Right atrium auricular region (tissue), 2 donors: Measurements from ENCODE around the gene LANCL1. TPM values are rescaled to one million over a fixed set of nuclear protein-coding genes. Genes with fewer than 3 reads are reported as not detected.
"Not testable (repeated sequence)": the region's sequence is repeated elsewhere in the genome, so short reads cannot be mapped to it uniquely, and the experiment has no call there.

Source experiments
- DNase-seq: peaks from one replicate; pipeline ENCODE4 v3.0.0-alpha.2; 2019; ENCODE audit warnings: low spot score
- H3K27ac ChIP-seq, 2 donors: fragments of 200-600 bp; sonication (generic); 1 replicate in 1 of 2; 2 replicates in 1 of 2; pipeline ENCODE4 v1.5.1; 2016 to 2019
- H3K27me3 ChIP-seq, 2 donors: fragments of 200-600 bp; sonication (generic); one replicate each; pipeline versions ENCODE4 v1.5.1 to v1.6.0; 2017 to 2019
- H3K36me3 ChIP-seq: fragments of 200-600 bp; sonication (generic); one replicate; pipeline ENCODE4 v1.5.1; 2016
- H3K4me1 ChIP-seq, 2 donors: fragments of 200-600 bp; sonication (generic); one replicate each; pipeline versions ENCODE4 v1.5.1 to v1.6.0; 2017 to 2019
- H3K4me3 ChIP-seq, 2 donors: fragments of 200-600 bp; sonication (generic); 1 replicate in 1 of 2; 2 replicates in 1 of 2; pipeline ENCODE4 v1.5.1; 2017 to 2019; ENCODE audit warnings: mild to moderate bottlenecking in 1 of 2, moderate library complexity in 1 of 2
- H3K9me3 ChIP-seq, 2 donors: fragments of 200-600 bp; sonication (generic); one replicate each; pipeline ENCODE4 v1.5.1; 2019
- CTCF ChIP-seq, 2 donors: fragments of 200-600 bp; sonication (generic); IDR thresholded peaks; one replicate each; pipeline ENCODE4 v1.5.1; 2019; ENCODE audit warnings: antibody characterized with exemption in 2 of 2
- total RNA-seq, 2 donors: library from RNA; depleted of rRNA; stranded (reverse); fragments of >200 nt; gene quantifications; one replicate each; pipeline ENCODE4 v1.1.0, GENCODE V29; 2016

The LANCL1 gene
- total RNA-seq, 2 donors from 2014 or later, result 27.4 to 43.2 TPM

- no peak for TF ChIP-seq CTCF (IDR thresholded peaks at IDR 0.05)
- no peak overlapping the region for H3K4me3 ChIP-seq
- H3K9me3 ChIP-seq, result no peaks in the 10 kb centered on the region
- H3K4me1 ChIP-seq, result no peaks in the 10 kb centered on the region
- DNase-seq, result no peak
- no peaks in the 10 kb centered on the region for H3K27me3 ChIP-seq
- H3K27ac ChIP-seq, result no peak overlapping the region
- peaks cover 25% of the 10 kb centered on the region for H3K36me3 ChIP-seq
These were observed 18.2 kb downstream of the LANCL1 start for GRCh38 chr2:210458395-210458794.

- Histone ChIP-seq H3K4me1 (no peaks in the 10 kb centered on the region), H3K4me3 (no peak overlapping the region), H3K9me3 (no peaks in the 10 kb centered on the region), H3K36me3 (peaks cover 32% of the 10 kb centered on the region), H3K27ac (no peak overlapping the region), H3K27me3 (no peaks in the 10 kb centered on the region)
- TF ChIP-seq CTCF (IDR thresholded peaks at IDR 0.05), result no peak
- DNase-seq, result no peak
These were observed 20.0 kb downstream of the LANCL1 start for GRCh38 chr2:210456571-210456970.

- peaks cover 0 to 10% of the 10 kb centered on the region in 2 donors for H3K9me3 ChIP-seq
- H3K4me1 ChIP-seq, result no peaks in the 10 kb centered on the region
- no peak overlapping the region for H3K4me3 ChIP-seq
- DNase-seq, result no peak
- no peaks in the 10 kb centered on the region for H3K27me3 ChIP-seq
- H3K27ac ChIP-seq, result no peak overlapping the region
- peaks cover 43% of the 10 kb centered on the region for H3K36me3 ChIP-seq
- no peak for TF ChIP-seq CTCF (IDR thresholded peaks at IDR 0.05)
These were observed 22.2 kb downstream of the LANCL1 start for GRCh38 chr2:210454336-210454735.

GRCh38 chr2:210452194-210452593, 24.4 kb downstream of the LANCL1 start:
- Histone ChIP-seq H3K27me3 (no peaks in the 10 kb centered on the region), H3K4me3 (no peak overlapping the region), H3K9me3 (peaks cover 0 to 10% of the 10 kb centered on the region in 2 donors), H3K4me1 (no peaks in the 10 kb centered on the region), H3K27ac (no peak overlapping the region), H3K36me3 (peaks cover 31% of the 10 kb centered on the region)
- DNase-seq, result no peak
- no peak for TF ChIP-seq CTCF (IDR thresholded peaks at IDR 0.05)

GRCh38 chr2:210450942-210451341, 25.6 kb downstream of the LANCL1 start:
- H3K27ac ChIP-seq, H3K27me3 ChIP-seq, H3K9me3 ChIP-seq, H3K4me1 ChIP-seq, DNase-seq, H3K4me3 ChIP-seq: not testable (repeated sequence)
- H3K36me3 ChIP-seq, result peaks cover 31% of the 10 kb centered on the region

- DNase-seq, result no peak
- peaks cover 2% of the 10 kb centered on the region for H3K36me3 ChIP-seq
- peaks cover 0 to 1% of the 10 kb centered on the region in 2 donors for H3K9me3 ChIP-seq
- H3K27ac ChIP-seq, result no peak overlapping the region
- no peak overlapping the region for H3K4me3 ChIP-seq
- TF ChIP-seq CTCF (IDR thresholded peaks at IDR 0.05), result no peak
- H3K4me1 ChIP-seq, result no peaks in the 10 kb centered on the region
- H3K27me3 ChIP-seq, result no peaks in the 10 kb centered on the region
These were observed 30.8 kb downstream of the LANCL1 start for GRCh38 chr2:210445732-210446131.
